GM18526 (cell line): ENCODE data around the gene FGD5.

Experiments used
- POLR2A ChIP-seq: IDR thresholded peaks from 3 replicates; pipeline ENCODE4 v1.6.1; 2011; ENCODE audit not compliant: insufficient read length; ENCODE audit errors: extremely low read depth

Gene FGD5

GRCh38 chr3:14906355-14906971, 87.7 kb downstream of the FGD5 start:
- no peak for TF ChIP-seq POLR2A

- no peak for TF ChIP-seq POLR2A
Observed at GRCh38 chr3:14907043-14907966, 88.5 kb downstream of the FGD5 start.

- no peak for TF ChIP-seq POLR2A
Observed at GRCh38 chr3:14909250-14909649, 90.5 kb downstream of the FGD5 start.

- TF ChIP-seq POLR2A: no peak
Observed at GRCh38 chr3:14911651-14912050, 92.9 kb downstream of the FGD5 start.

GRCh38 chr3:14913071-14913925, 94.5 kb downstream of the FGD5 start:
- TF ChIP-seq POLR2A: no peak

GRCh38 chr3:14913926-14914778, 95.4 kb downstream of the FGD5 start:
- TF ChIP-seq POLR2A: no peak

GRCh38 chr3:14914779-14915117, 96.0 kb downstream of the FGD5 start:
- no peak for TF ChIP-seq POLR2A

- no peak for TF ChIP-seq POLR2A
Observed at GRCh38 chr3:14915636-14916222, 97.0 kb downstream of the FGD5 start.

- no peak for TF ChIP-seq POLR2A
Observed at GRCh38 chr3:14918356-14918860, 99.6 kb downstream of the FGD5 start.

GRCh38 chr3:14920536-14920935, 101.8 kb downstream of the FGD5 start:
- TF ChIP-seq POLR2A: no peak

- TF ChIP-seq POLR2A: no peak
Observed at GRCh38 chr3:14921034-14921616, 102.4 kb downstream of the FGD5 start.

- TF ChIP-seq POLR2A: no peak
Observed at GRCh38 chr3:14921811-14922705, 103.3 kb downstream of the FGD5 start.

- TF ChIP-seq POLR2A: no peak
Observed at GRCh38 chr3:14922863-14923262, 104.1 kb downstream of the FGD5 start.
